GM23248 (cell line): ENCODE measurements around the gene HS3ST3B1.

Source experiments
- EZH2 ChIP-seq: fragments of 200-600 bp; sonication (generic); IDR thresholded peaks from 2 replicates; pipeline ENCODE4 v1.6.1; 2018; ENCODE audit warnings: antibody characterized with exemption, mild to moderate bottlenecking; ENCODE audit not compliant: insufficient read depth, poor library complexity, severe bottlenecking
- EZH2phosphoT487 ChIP-seq: fragments of 200-600 bp; sonication (generic); IDR thresholded peaks from 2 replicates; pipeline ENCODE4 v1.6.1; 2018; ENCODE audit warnings: antibody characterized with exemption, moderate library complexity, mild to moderate bottlenecking, low read depth; ENCODE audit not compliant: insufficient read depth

- TF ChIP-seq EZH2 = no peak
- no peak for TF ChIP-seq EZH2phosphoT487
Observed at GRCh38 chr17:14298947-14299279, 2.0 kb upstream of the HS3ST3B1 start.
